Activated CD4-positive, alpha-beta T cell treated with anti-CD3 and anti-CD28 coated beads for 1 hour (primary cell): ENCODE measurements around the gene IFIT5.
"Not testable (repeated sequence)": the region's sequence is repeated elsewhere in the genome, so short reads cannot be mapped to it uniquely, and the experiment has no call there.

ENCODE experiments used
- DNase-seq: peaks from one replicate; pipeline ENCODE4 v3.0.0-alpha.2; 2020

Gene IFIT5

GRCh38 chr10:89395141-89395540 lies 19.2 kb upstream of the IFIT5 start:
- no peak for DNase-seq

GRCh38 chr10:89398003-89398749 lies 16.2 kb upstream of the IFIT5 start:
- no peak for DNase-seq

- no peak for DNase-seq
Observed at GRCh38 chr10:89399956-89400355, 14.4 kb upstream of the IFIT5 start.

- no peak for DNase-seq
Observed at GRCh38 chr10:89403043-89403442, 11.3 kb upstream of the IFIT5 start.

- no peak for DNase-seq
Observed at GRCh38 chr10:89404104-89405047, 10.0 kb upstream of the IFIT5 start.

- DNase-seq: not testable (repeated sequence)
Observed at GRCh38 chr10:89406178-89406577, 8.2 kb upstream of the IFIT5 start.

GRCh38 chr10:89407792-89408191 lies 6.6 kb upstream of the IFIT5 start:
- DNase-seq: not testable (repeated sequence)

- DNase-seq: not testable (repeated sequence)
Observed at GRCh38 chr10:89409282-89409681, 5.1 kb upstream of the IFIT5 start.

GRCh38 chr10:89410551-89410950 lies 3.8 kb upstream of the IFIT5 start:
- not testable (repeated sequence) for DNase-seq

- not testable (repeated sequence) for DNase-seq
Observed at GRCh38 chr10:89411135-89411534, 3.2 kb upstream of the IFIT5 start.

GRCh38 chr10:89412276-89412675 lies 2.1 kb upstream of the IFIT5 start:
- peak; percentile 43 for DNase-seq

GRCh38 chr10:89413398-89413912 lies 913 bp upstream of the IFIT5 start:
- DNase-seq: no peak

GRCh38 chr10:89414879-89415821 lies 782 bp downstream of the IFIT5 start:
- peak; percentile 43 for DNase-seq

GRCh38 chr10:89416465-89416864 lies 2.1 kb downstream of the IFIT5 start:
- no peak for DNase-seq

GRCh38 chr10:89419548-89419947 lies 5.2 kb downstream of the IFIT5 start:
- DNase-seq: no peak

GRCh38 chr10:89421018-89421476 lies 6.7 kb downstream of the IFIT5 start:
- DNase-seq: no peak

- DNase-seq: no peak
Observed at GRCh38 chr10:89425000-89425399, 10.6 kb downstream of the IFIT5 start.

- no peak for DNase-seq
Observed at GRCh38 chr10:89426230-89426868, 12.0 kb downstream of the IFIT5 start.

GRCh38 chr10:89427629-89428028 lies 13.3 kb downstream of the IFIT5 start:
- DNase-seq: no peak

GRCh38 chr10:89428877-89429276 lies 14.5 kb downstream of the IFIT5 start:
- no peak for DNase-seq

- DNase-seq: no peak
Observed at GRCh38 chr10:89431977-89432376, 17.6 kb downstream of the IFIT5 start.

GRCh38 chr10:89438525-89438924 lies 24.2 kb downstream of the IFIT5 start:
- no peak for DNase-seq
